Hepatocyte (in vitro differentiated cells): Measurements from ENCODE around the gene GPAT2.
"Not testable (repeated sequence)": the region's sequence is repeated elsewhere in the genome, so short reads cannot be mapped to it uniquely, and the experiment has no call there.

Experiments used
- EZH2 ChIP-seq: fragments of 200-600 bp; sonication (generic); IDR thresholded peaks from 2 replicates; pipeline ENCODE4 v1.6.1; 2016; ENCODE audit warnings: antibody characterized with exemption, mild to moderate bottlenecking, borderline replicate concordance
- TF ChIP-seq, protein P1 (sequence below): fragments of 200-600 bp; sonication (generic); IDR thresholded peaks from 2 replicates; pipeline ENCODE4 v1.5.1; 2016; ENCODE audit warnings: antibody characterized with exemption, mild to moderate bottlenecking; ENCODE audit not compliant: poor library complexity

DNA sequence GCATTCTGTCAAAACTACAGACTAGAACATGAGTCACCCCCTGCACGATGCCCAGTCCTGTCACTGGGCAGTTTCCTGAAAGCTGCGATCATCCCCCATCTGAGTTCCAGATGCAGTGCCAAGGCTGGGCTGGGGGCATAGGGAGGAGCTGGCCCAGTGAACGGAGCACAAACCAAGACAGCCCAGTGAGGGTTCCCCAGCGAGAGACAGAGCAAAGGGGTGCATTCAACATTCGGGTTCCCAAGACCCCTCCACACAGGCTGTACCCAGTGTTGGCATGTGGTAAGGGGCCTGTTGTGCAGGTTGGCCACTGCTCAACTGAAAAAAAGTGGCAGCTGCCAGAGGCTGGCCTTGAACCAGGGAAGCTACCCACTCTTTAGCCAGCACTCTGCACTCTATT, 35.6 kb upstream of the GPAT2 start:
- not testable (repeated sequence) for TF ChIP-seq EZH2
- TF ChIP-seq, protein P1, sequence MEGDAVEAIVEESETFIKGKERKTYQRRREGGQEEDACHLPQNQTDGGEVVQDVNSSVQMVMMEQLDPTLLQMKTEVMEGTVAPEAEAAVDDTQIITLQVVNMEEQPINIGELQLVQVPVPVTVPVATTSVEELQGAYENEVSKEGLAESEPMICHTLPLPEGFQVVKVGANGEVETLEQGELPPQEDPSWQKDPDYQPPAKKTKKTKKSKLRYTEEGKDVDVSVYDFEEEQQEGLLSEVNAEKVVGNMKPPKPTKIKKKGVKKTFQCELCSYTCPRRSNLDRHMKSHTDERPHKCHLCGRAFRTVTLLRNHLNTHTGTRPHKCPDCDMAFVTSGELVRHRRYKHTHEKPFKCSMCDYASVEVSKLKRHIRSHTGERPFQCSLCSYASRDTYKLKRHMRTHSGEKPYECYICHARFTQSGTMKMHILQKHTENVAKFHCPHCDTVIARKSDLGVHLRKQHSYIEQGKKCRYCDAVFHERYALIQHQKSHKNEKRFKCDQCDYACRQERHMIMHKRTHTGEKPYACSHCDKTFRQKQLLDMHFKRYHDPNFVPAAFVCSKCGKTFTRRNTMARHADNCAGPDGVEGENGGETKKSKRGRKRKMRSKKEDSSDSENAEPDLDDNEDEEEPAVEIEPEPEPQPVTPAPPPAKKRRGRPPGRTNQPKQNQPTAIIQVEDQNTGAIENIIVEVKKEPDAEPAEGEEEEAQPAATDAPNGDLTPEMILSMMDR: not testable (repeated sequence)
